Activated naive CD8-positive, alpha-beta T cell (primary cell): ENCODE data around the gene ACP7.
A peak's percentile ranks its signal among the peaks of the same experiment; 100 is the strongest.
"Not testable (repeated sequence)": the region's sequence is repeated elsewhere in the genome, so short reads cannot be mapped to it uniquely, and the experiment has no call there.

ENCODE experiments used
- H3K27ac Mint-ChIP-seq: one replicate; pipeline ENCODE4 v1.8.0; 2021; ENCODE audit warnings: mixed read lengths
- H3K27me3 Mint-ChIP-seq: one replicate; pipeline ENCODE4 v1.8.0; 2021; ENCODE audit warnings: mixed read lengths
- H3K36me3 Mint-ChIP-seq: one replicate; pipeline ENCODE4 v1.8.0; 2021; ENCODE audit warnings: mixed read lengths
- H3K4me1 Mint-ChIP-seq: one replicate; pipeline ENCODE4 v1.8.0; 2021; ENCODE audit warnings: low read depth, mixed read lengths
- H3K4me3 Mint-ChIP-seq: one replicate; pipeline ENCODE4 v1.8.0; 2021; ENCODE audit warnings: mild to moderate bottlenecking, mixed read lengths
- H3K9me3 Mint-ChIP-seq: one replicate; pipeline ENCODE4 v1.8.0; 2021; ENCODE audit warnings: low read depth, mixed read lengths

Gene ACP7

GRCh38 chr19:39142630-39143029 lies 58.5 kb downstream of the ACP7 start:
- Mint-ChIP-seq H3K27ac (no peak overlapping the region), H3K27me3 (no peaks in the 10 kb centered on the region), H3K4me3 (no peak overlapping the region)

GRCh38 chr19:39143757-39144289 lies 59.7 kb downstream of the ACP7 start:
- H3K9me3 Mint-ChIP-seq, H3K27ac Mint-ChIP-seq, H3K4me3 Mint-ChIP-seq, H3K36me3 Mint-ChIP-seq, H3K27me3 Mint-ChIP-seq: not testable (repeated sequence)
- peaks cover 15% of the 10 kb centered on the region for H3K4me1 Mint-ChIP-seq

More at GRCh38 chr19:39142630-39143029, 58.5 kb downstream of the ACP7 start:
- peaks cover 15% of the 10 kb centered on the region for H3K4me1 Mint-ChIP-seq
- no peaks in the 10 kb centered on the region for H3K36me3 Mint-ChIP-seq
- H3K9me3 Mint-ChIP-seq: no peaks in the 10 kb centered on the region

GRCh38 chr19:39144290-39145071 lies 60.3 kb downstream of the ACP7 start:
- no peaks in the 10 kb centered on the region for H3K27me3 Mint-ChIP-seq

GRCh38 chr19:39145180-39145953 lies 61.2 kb downstream of the ACP7 start:
- Mint-ChIP-seq H3K27ac (no peak overlapping the region), H3K27me3 (no peaks in the 10 kb centered on the region), H3K4me1 (peaks cover 15% of the 10 kb centered on the region), H3K9me3 (no peaks in the 10 kb centered on the region), H3K36me3 (peaks cover 3% of the 10 kb centered on the region), H3K4me3 (no peak overlapping the region)

More at GRCh38 chr19:39144290-39145071, 60.3 kb downstream of the ACP7 start:
- H3K36me3 Mint-ChIP-seq: peaks cover 3% of the 10 kb centered on the region
- no peak overlapping the region for H3K4me3 Mint-ChIP-seq
- H3K27ac Mint-ChIP-seq: no peak overlapping the region
- H3K4me1 Mint-ChIP-seq: peaks cover 15% of the 10 kb centered on the region
- no peaks in the 10 kb centered on the region for H3K9me3 Mint-ChIP-seq

- no peak overlapping the region for H3K4me3 Mint-ChIP-seq
- peaks cover 16% of the 10 kb centered on the region for H3K4me1 Mint-ChIP-seq
- H3K9me3 Mint-ChIP-seq: no peaks in the 10 kb centered on the region
- peaks cover 3% of the 10 kb centered on the region for H3K36me3 Mint-ChIP-seq
- H3K27me3 Mint-ChIP-seq: no peaks in the 10 kb centered on the region
- H3K27ac Mint-ChIP-seq: no peak overlapping the region
Observed at GRCh38 chr19:39146091-39146490, 61.9 kb downstream of the ACP7 start.

- Mint-ChIP-seq H3K4me3 (no peak overlapping the region), H3K4me1 (peaks cover 17% of the 10 kb centered on the region), H3K27ac (no peak overlapping the region), H3K27me3 (no peaks in the 10 kb centered on the region), H3K9me3 (no peaks in the 10 kb centered on the region), H3K36me3 (peaks cover 3% of the 10 kb centered on the region)
Observed at GRCh38 chr19:39146686-39147450, 62.7 kb downstream of the ACP7 start.

- H3K36me3 Mint-ChIP-seq: peaks cover 3% of the 10 kb centered on the region
- H3K27me3 Mint-ChIP-seq: no peaks in the 10 kb centered on the region
- H3K4me3 Mint-ChIP-seq: no peak overlapping the region
- H3K9me3 Mint-ChIP-seq: no peaks in the 10 kb centered on the region
- H3K4me1 Mint-ChIP-seq: peaks cover 17% of the 10 kb centered on the region
- no peak overlapping the region for H3K27ac Mint-ChIP-seq
Observed at GRCh38 chr19:39147480-39147879, 63.3 kb downstream of the ACP7 start.

- Mint-ChIP-seq H3K4me3 (no peak overlapping the region), H3K27me3 (no peaks in the 10 kb centered on the region), H3K36me3 (peaks cover 3% of the 10 kb centered on the region), H3K27ac (no peak overlapping the region), H3K9me3 (no peaks in the 10 kb centered on the region), H3K4me1 (peaks cover 15% of the 10 kb centered on the region)
Observed at GRCh38 chr19:39148939-39149529, 64.9 kb downstream of the ACP7 start.

- Mint-ChIP-seq H3K36me3 (peaks cover 3% of the 10 kb centered on the region), H3K27me3 (no peaks in the 10 kb centered on the region), H3K4me1 (peaks cover 15% of the 10 kb centered on the region), H3K4me3 (no peak overlapping the region), H3K9me3 (no peaks in the 10 kb centered on the region), H3K27ac (no peak overlapping the region)
Observed at GRCh38 chr19:39150235-39150634, 66.1 kb downstream of the ACP7 start.

GRCh38 chr19:39150807-39151600 lies 66.8 kb downstream of the ACP7 start:
- Mint-ChIP-seq H3K4me3 (no peak overlapping the region), H3K27me3 (no peaks in the 10 kb centered on the region), H3K9me3 (no peaks in the 10 kb centered on the region), H3K36me3 (peaks cover 3% of the 10 kb centered on the region), H3K4me1 (peaks cover 17% of the 10 kb centered on the region), H3K27ac (no peak overlapping the region)

GRCh38 chr19:39152066-39152465 lies 67.9 kb downstream of the ACP7 start:
- H3K36me3 Mint-ChIP-seq: peaks cover 3% of the 10 kb centered on the region
- H3K4me1 Mint-ChIP-seq: peaks cover 15% of the 10 kb centered on the region
- H3K4me3 Mint-ChIP-seq: no peak overlapping the region

GRCh38 chr19:39154100-39154628 lies 70.0 kb downstream of the ACP7 start:
- no peaks in the 10 kb centered on the region for H3K27me3 Mint-ChIP-seq

More at GRCh38 chr19:39152066-39152465, 67.9 kb downstream of the ACP7 start:
- no peak overlapping the region for H3K27ac Mint-ChIP-seq
- H3K27me3 Mint-ChIP-seq: no peaks in the 10 kb centered on the region
- H3K9me3 Mint-ChIP-seq: no peaks in the 10 kb centered on the region

GRCh38 chr19:39154629-39155100 lies 70.5 kb downstream of the ACP7 start:
- H3K9me3 Mint-ChIP-seq: no peaks in the 10 kb centered on the region
- H3K4me3 Mint-ChIP-seq: no peak overlapping the region
- H3K36me3 Mint-ChIP-seq: no peaks in the 10 kb centered on the region
- no peaks in the 10 kb centered on the region for H3K27me3 Mint-ChIP-seq
- peaks cover 21% of the 10 kb centered on the region for H3K4me1 Mint-ChIP-seq
- no peak overlapping the region for H3K27ac Mint-ChIP-seq

More at GRCh38 chr19:39154100-39154628, 70.0 kb downstream of the ACP7 start:
- Mint-ChIP-seq H3K4me3 (no peak overlapping the region), H3K9me3 (no peaks in the 10 kb centered on the region), H3K4me1 (peaks cover 21% of the 10 kb centered on the region), H3K36me3 (no peaks in the 10 kb centered on the region), H3K27ac (peak overlapping the region; percentile 46)
